ENCODE data around the gene SLCO2A1. TPM values are rescaled to one million over a fixed set of nuclear protein-coding genes. Genes with fewer than 3 reads are reported as not detected.

SLCO2A1 gene
- total RNA-seq, 1 donor: 0.36 TPM

DNA sequence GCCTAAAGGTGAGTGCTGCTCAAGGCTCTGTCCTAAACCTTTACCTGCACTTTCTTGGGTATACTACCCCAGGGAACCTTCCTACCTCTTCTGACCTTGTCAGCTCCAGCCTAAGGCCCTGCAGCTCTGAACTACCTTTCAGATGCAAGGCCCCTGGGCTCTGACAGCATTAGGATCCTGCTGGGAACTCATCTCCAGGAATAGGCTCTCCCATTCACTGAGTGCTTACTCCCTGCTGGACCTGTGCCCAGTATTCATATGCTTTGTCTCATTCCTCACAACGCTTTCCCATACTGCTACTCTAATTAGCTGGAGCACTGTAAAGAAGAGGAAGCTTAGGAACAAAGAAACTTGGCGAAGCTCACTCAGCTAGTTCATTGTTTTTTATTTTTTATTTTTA is 80.3 kb downstream of the SLCO2A1 start:
- no peak overlapping the region for H3K4me3 ChIP-seq (ENCODE audit: insufficient read depth, low read length)
- H4K20me1 ChIP-seq (ENCODE audit: insufficient read depth, low read length): no peaks in the 10 kb centered on the region
- DNase-seq (ENCODE audit: insufficient read length, low spot score, missing footprints): no peak
- peaks cover 31% of the 10 kb centered on the region for H3K4me1 ChIP-seq (ENCODE audit: insufficient read depth, low read length)
- H3K36me3 ChIP-seq (ENCODE audit: insufficient read depth, low read length): no peaks in the 10 kb centered on the region
- peaks cover 20% of the 10 kb centered on the region for H3K27me3 ChIP-seq (ENCODE audit: insufficient read depth, low read length)
- H2AFZ ChIP-seq (ENCODE audit: low read length): no peak overlapping the region
- TF ChIP-seq, protein P1, sequence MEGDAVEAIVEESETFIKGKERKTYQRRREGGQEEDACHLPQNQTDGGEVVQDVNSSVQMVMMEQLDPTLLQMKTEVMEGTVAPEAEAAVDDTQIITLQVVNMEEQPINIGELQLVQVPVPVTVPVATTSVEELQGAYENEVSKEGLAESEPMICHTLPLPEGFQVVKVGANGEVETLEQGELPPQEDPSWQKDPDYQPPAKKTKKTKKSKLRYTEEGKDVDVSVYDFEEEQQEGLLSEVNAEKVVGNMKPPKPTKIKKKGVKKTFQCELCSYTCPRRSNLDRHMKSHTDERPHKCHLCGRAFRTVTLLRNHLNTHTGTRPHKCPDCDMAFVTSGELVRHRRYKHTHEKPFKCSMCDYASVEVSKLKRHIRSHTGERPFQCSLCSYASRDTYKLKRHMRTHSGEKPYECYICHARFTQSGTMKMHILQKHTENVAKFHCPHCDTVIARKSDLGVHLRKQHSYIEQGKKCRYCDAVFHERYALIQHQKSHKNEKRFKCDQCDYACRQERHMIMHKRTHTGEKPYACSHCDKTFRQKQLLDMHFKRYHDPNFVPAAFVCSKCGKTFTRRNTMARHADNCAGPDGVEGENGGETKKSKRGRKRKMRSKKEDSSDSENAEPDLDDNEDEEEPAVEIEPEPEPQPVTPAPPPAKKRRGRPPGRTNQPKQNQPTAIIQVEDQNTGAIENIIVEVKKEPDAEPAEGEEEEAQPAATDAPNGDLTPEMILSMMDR (IDR thresholded peaks at IDR 0.05; ENCODE audit: extremely low read depth, low read depth, low read length): no peak
- no peak overlapping the region for H3K27ac ChIP-seq (ENCODE audit: low read depth, low read length)
- no peaks in the 10 kb centered on the region for H3K79me2 ChIP-seq (ENCODE audit: insufficient read depth, low read length)
- H3K9me3 ChIP-seq (ENCODE audit: low read depth, low read length): peaks cover 3% of the 10 kb centered on the region
- H3K4me2 ChIP-seq (ENCODE audit: insufficient read depth, low read length): no peak overlapping the region

DNA sequence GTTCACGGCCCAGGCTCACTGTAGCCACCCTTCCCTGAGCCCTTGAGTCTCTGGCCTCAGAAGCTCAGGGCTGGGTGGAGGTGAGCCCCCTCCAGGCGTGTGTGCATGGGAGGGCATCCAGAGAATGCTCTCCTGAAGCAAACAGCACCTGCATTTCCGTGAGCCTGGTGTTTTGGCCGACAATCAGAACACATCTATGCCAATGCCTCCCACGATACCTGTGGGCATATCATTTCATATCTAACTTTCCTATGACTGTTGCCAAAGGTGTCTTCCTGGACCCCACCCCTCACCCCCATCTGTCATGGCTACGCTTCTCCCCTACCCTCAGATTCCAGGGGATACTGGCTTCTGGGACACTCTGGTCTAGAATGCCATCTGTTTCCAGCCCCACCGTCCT is 80.7 kb downstream of the SLCO2A1 start:
- Histone ChIP-seq H3K79me2 (ENCODE audit: insufficient read depth, low read length) (no peaks in the 10 kb centered on the region), H3K27me3 (ENCODE audit: insufficient read depth, low read length) (peaks cover 20% of the 10 kb centered on the region), H3K4me3 (ENCODE audit: insufficient read depth, low read length) (no peak overlapping the region), H3K4me2 (ENCODE audit: insufficient read depth, low read length) (no peak overlapping the region), H3K36me3 (ENCODE audit: insufficient read depth, low read length) (no peaks in the 10 kb centered on the region), H3K27ac (ENCODE audit: low read depth, low read length) (no peak overlapping the region), H3K9me3 (ENCODE audit: low read depth, low read length) (peaks cover 3% of the 10 kb centered on the region), H2AFZ (ENCODE audit: low read length) (no peak overlapping the region), H3K4me1 (ENCODE audit: insufficient read depth, low read length) (peaks cover 36% of the 10 kb centered on the region), H4K20me1 (ENCODE audit: insufficient read depth, low read length) (peaks cover 3% of the 10 kb centered on the region)
- TF ChIP-seq, protein P1 (IDR thresholded peaks at IDR 0.05; ENCODE audit: extremely low read depth, low read depth, low read length): no peak
- no peak for DNase-seq (ENCODE audit: insufficient read length, low spot score, missing footprints)

DNA sequence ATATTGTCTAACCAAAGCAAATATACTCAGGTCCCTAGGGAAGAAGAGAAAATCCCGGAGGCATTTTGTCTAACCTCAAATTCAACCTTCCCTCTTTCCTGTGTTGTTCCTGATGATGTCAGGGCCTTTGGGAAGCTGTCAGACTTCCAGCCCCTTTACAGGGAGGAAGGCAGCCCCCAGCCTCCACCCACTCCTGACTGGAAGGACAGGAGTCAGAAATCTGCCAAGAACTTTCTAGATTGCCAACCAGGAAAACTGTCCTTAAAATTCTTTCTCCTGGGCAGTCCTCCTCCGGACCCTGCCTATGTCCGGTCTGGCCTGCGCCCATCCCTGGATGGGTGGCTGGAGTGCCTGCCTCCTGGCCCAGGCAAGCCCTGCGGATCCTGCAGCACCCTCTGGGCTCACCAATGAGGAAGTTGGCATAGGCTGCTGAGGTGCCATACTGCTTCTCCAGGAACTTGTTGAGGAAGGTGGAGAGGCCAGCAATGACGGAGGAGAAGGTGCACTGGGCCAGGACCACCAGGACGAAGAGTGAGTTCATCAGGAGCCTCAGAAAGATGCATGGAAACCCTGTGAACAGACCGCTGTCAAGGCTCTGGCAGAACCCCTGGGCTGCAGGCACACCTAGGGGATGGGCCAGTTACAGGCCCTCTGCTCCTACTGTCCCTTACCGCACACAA is 81.5 kb downstream of the SLCO2A1 start:
- H3K4me3 ChIP-seq (ENCODE audit: insufficient read depth, low read length): no peak overlapping the region
- H4K20me1 ChIP-seq (ENCODE audit: insufficient read depth, low read length): peaks cover 7% of the 10 kb centered on the region
- no peaks in the 10 kb centered on the region for H3K36me3 ChIP-seq (ENCODE audit: insufficient read depth, low read length)
- no peak for DNase-seq (ENCODE audit: insufficient read length, low spot score, missing footprints)
- H2AFZ ChIP-seq (ENCODE audit: low read length): no peak overlapping the region
- no peak overlapping the region for H3K4me2 ChIP-seq (ENCODE audit: insufficient read depth, low read length)
- no peak overlapping the region for H3K27ac ChIP-seq (ENCODE audit: low read depth, low read length)
- H3K79me2 ChIP-seq (ENCODE audit: insufficient read depth, low read length): no peaks in the 10 kb centered on the region
- TF ChIP-seq, protein P1 (IDR thresholded peaks at IDR 0.05; ENCODE audit: extremely low read depth, low read depth, low read length): no peak
- H3K9me3 ChIP-seq (ENCODE audit: low read depth, low read length): peaks cover 3% of the 10 kb centered on the region
- peaks cover 42% of the 10 kb centered on the region for H3K4me1 ChIP-seq (ENCODE audit: insufficient read depth, low read length)
- H3K27me3 ChIP-seq (ENCODE audit: insufficient read depth, low read length): peaks cover 20% of the 10 kb centered on the region

DNA sequence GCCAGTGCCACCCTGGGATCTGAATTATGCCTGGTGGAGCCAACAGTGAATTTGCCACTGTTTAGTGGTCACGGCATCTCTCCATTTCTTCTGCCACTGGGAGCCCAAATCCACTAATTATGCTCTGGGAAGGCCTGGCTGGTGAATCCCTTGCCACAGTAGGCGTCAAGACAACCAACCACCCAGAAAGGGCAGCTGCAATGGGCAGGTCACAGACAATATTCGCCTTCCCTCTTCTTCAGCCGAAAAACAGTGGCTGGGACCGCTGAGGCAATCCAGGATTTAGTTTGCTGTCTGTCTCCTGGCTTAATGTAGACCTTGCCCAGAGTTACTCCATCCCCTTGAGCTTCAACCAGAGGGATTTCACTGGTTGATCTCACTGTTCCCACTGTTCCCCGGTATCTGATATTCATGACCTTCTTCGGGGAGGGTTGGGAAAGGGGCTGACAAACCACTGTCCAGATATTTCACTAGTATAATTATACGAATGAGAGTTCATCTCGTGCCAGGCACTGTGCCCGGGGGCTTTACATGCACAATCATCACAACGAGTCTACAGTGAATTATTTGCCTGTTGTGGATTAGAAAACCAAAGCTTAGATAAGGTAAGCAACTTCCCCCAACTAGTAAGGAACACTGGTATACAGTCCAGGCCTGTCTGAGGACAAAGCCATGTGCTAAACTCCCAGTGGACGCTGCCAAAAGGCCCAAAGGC is 84.2 kb downstream of the SLCO2A1 start:
- H4K20me1 ChIP-seq (ENCODE audit: insufficient read depth, low read length): peaks cover 7% of the 10 kb centered on the region
- H3K9me3 ChIP-seq (ENCODE audit: low read depth, low read length): no peaks in the 10 kb centered on the region
- no peak overlapping the region for H3K4me3 ChIP-seq (ENCODE audit: insufficient read depth, low read length)
- H3K79me2 ChIP-seq (ENCODE audit: insufficient read depth, low read length): no peaks in the 10 kb centered on the region
- H2AFZ ChIP-seq (ENCODE audit: low read length): no peak overlapping the region
- no peaks in the 10 kb centered on the region for H3K36me3 ChIP-seq (ENCODE audit: insufficient read depth, low read length)
- H3K27me3 ChIP-seq (ENCODE audit: insufficient read depth, low read length): peaks cover 11% of the 10 kb centered on the region
- TF ChIP-seq, protein P1 (IDR thresholded peaks at IDR 0.05; ENCODE audit: extremely low read depth, low read depth, low read length): no peak
- peaks cover 54% of the 10 kb centered on the region for H3K4me1 ChIP-seq (ENCODE audit: insufficient read depth, low read length)
- H3K27ac ChIP-seq (ENCODE audit: low read depth, low read length): peak overlapping the region; percentile 56
- no peak for DNase-seq (ENCODE audit: insufficient read length, low spot score, missing footprints)
- peak overlapping the region; percentile 69 for H3K4me2 ChIP-seq (ENCODE audit: insufficient read depth, low read length)

All from osteoblast (primary cell).